Measurements from ENCODE around the gene NFIA.

DNA sequence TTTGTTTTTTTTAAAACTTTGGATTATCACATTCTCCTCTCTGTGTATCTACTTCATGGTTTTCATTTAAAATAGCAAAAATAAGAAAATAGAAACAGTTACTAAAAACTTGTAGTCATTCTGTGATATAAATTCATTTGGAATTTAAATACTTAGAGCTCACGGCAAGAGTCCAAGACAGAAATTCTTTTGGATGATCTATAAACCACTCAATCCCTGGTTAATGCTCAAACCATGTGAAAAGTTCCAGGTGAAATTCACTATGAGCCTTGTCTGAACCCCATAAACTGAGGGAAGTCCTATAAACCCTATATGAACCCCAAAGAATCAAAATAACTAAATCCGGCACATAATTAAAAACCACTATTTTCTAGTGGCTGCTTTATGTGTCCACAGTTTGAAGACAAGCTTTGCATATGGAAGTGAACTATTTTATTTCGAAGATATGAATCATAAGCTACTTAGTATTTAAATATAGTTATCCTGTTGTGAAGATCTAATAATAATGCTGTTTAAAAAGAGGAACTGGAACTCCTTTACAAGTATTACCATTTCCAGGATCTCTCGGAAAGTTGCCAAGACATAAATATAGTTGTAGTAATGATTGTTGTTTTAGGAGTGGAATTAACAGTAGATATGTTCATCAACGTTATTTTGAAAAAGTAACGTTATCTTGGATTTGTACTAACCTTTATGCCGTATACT lies 163.5 kb downstream of the NFIA start:
- TF ChIP-seq, protein P1, sequence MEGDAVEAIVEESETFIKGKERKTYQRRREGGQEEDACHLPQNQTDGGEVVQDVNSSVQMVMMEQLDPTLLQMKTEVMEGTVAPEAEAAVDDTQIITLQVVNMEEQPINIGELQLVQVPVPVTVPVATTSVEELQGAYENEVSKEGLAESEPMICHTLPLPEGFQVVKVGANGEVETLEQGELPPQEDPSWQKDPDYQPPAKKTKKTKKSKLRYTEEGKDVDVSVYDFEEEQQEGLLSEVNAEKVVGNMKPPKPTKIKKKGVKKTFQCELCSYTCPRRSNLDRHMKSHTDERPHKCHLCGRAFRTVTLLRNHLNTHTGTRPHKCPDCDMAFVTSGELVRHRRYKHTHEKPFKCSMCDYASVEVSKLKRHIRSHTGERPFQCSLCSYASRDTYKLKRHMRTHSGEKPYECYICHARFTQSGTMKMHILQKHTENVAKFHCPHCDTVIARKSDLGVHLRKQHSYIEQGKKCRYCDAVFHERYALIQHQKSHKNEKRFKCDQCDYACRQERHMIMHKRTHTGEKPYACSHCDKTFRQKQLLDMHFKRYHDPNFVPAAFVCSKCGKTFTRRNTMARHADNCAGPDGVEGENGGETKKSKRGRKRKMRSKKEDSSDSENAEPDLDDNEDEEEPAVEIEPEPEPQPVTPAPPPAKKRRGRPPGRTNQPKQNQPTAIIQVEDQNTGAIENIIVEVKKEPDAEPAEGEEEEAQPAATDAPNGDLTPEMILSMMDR (IDR thresholded peaks at IDR 0.05) = no peak
- TF ChIP-seq POLR2AphosphoS5 (IDR thresholded peaks at IDR 0.05) (no peak), POLR2A (IDR thresholded peaks at IDR 0.05; ENCODE audit: low read depth) (no peak), EP300 (IDR thresholded peaks at IDR 0.05) (no peak)

Data from esophagus muscularis mucosa (tissue), 4 donors.